ENCODE results near the gene FBXL17. TPM values are rescaled to one million over a fixed set of nuclear protein-coding genes. Genes with fewer than 3 reads are reported as not detected.

Gene FBXL17
- total RNA-seq, 1 donor from 2014 or later, result 17.1 TPM

GRCh38 chr5:107873877-107874276 lies 508.0 kb downstream of the FBXL17 start:
- Histone ChIP-seq H3K9me3 (no peaks in the 10 kb centered on the region), H3K4me1 (no peaks in the 10 kb centered on the region), H3K4me3 (no peak overlapping the region), H3K27ac (no peak overlapping the region), H3K36me3 (no peaks in the 10 kb centered on the region), H3K27me3 (ENCODE audit: low read depth) (no peaks in the 10 kb centered on the region)
- intact Hi-C loops (cut with DNase I), result no loop called here
- no peak for ATAC-seq
- no peak for DNase-seq
- no peak for TF ChIP-seq CTCF (IDR thresholded peaks at IDR 0.05)

- intact Hi-C loops (cut with DNase I), result no loop called here
- no peak for TF ChIP-seq CTCF (IDR thresholded peaks at IDR 0.05)
- ATAC-seq (no peak), DNase-seq (no peak)
- H3K27me3 ChIP-seq (ENCODE audit: low read depth), result no peaks in the 10 kb centered on the region
- no peaks in the 10 kb centered on the region for H3K4me1 ChIP-seq
- no peak overlapping the region for H3K27ac ChIP-seq
- H3K4me3 ChIP-seq, result no peak overlapping the region
- no peaks in the 10 kb centered on the region for H3K9me3 ChIP-seq
- H3K36me3 ChIP-seq, result no peaks in the 10 kb centered on the region
Measured at GRCh38 chr5:107871023-107871422, 510.9 kb downstream of the FBXL17 start.

GRCh38 chr5:107869438-107870115 lies 512.3 kb downstream of the FBXL17 start:
- no peak overlapping the region for H3K4me3 ChIP-seq
- H3K4me1 ChIP-seq, result no peaks in the 10 kb centered on the region
- no peak for TF ChIP-seq CTCF (IDR thresholded peaks at IDR 0.05)
- no peaks in the 10 kb centered on the region for H3K36me3 ChIP-seq
- H3K9me3 ChIP-seq, result no peaks in the 10 kb centered on the region
- no peak for ATAC-seq
- H3K27ac ChIP-seq, result no peak overlapping the region
- DNase-seq, result no peak
- intact Hi-C loops (cut with DNase I), result no loop called here
- H3K27me3 ChIP-seq (ENCODE audit: low read depth), result no peaks in the 10 kb centered on the region

- TF ChIP-seq CTCF (IDR thresholded peaks at IDR 0.05), result no peak
- H3K27ac ChIP-seq, result no peak overlapping the region
- ATAC-seq (no peak), DNase-seq (no peak)
- no peaks in the 10 kb centered on the region for H3K4me1 ChIP-seq
- H3K36me3 ChIP-seq, result no peaks in the 10 kb centered on the region
- intact Hi-C loops (cut with DNase I), result no loop called here
- H3K4me3 ChIP-seq, result no peak overlapping the region
- no peaks in the 10 kb centered on the region for H3K9me3 ChIP-seq
- no peaks in the 10 kb centered on the region for H3K27me3 ChIP-seq (ENCODE audit: low read depth)
Measured at GRCh38 chr5:107868650-107869409, 513.1 kb downstream of the FBXL17 start.

- no peak overlapping the region for H3K4me3 ChIP-seq
- no peaks in the 10 kb centered on the region for H3K9me3 ChIP-seq
- DNase-seq, result no peak
- no peaks in the 10 kb centered on the region for H3K27me3 ChIP-seq (ENCODE audit: low read depth)
- no peaks in the 10 kb centered on the region for H3K36me3 ChIP-seq
- intact Hi-C loops (cut with DNase I), result no loop called here
- no peak for TF ChIP-seq CTCF (IDR thresholded peaks at IDR 0.05)
- H3K4me1 ChIP-seq, result no peaks in the 10 kb centered on the region
- ATAC-seq, result no peak
- H3K27ac ChIP-seq, result no peak overlapping the region
Measured at GRCh38 chr5:107867266-107867665, 514.6 kb downstream of the FBXL17 start.

All from lower lobe of right lung (tissue), 2 donors.